ENCODE results near the gene DHRS13. TPM values are rescaled to one million over a fixed set of nuclear protein-coding genes. Genes with fewer than 3 reads are reported as not detected.

DHRS13 gene
- total and polyA plus RNA-seq, 10 of the 15 experiments (the other 5 are each of a cell fraction or from before 2014, with no cell fraction given) = 0.18 to 55.2 (median 31.3) TPM; not detected in 1

GRCh38 chr17:28892024-28892423 is 10.9 kb downstream of the DHRS13 start (continued):
- TF ChIP-seq EGR1 (IDR thresholded peaks at IDR 0.05; ENCODE audit: borderline replicate concordance in 1 of 2, low read depth in 2 of 2, low read length in 2 of 2) (no peak), BCL11A (IDR thresholded peaks at IDR 0.05; ENCODE audit: low read depth, low read length) (peak; percentile 40; the same call in 1 of the 2 replicates), E2F8 (IDR thresholded peaks at IDR 0.05; ENCODE audit: low read depth, partially characterized antibody) (no peak), GATAD2B (conservative IDR thresholded peaks at IDR 0.05; ENCODE audit: low read depth) (no peak), MYB (IDR thresholded peaks at IDR 0.05; ENCODE audit: borderline replicate concordance, low read depth, low read length) (no peak), POU2F2 (IDR thresholded peaks at IDR 0.05; ENCODE audit: borderline replicate concordance, low read depth, low read length) (no peak), CHD2 (IDR thresholded peaks at IDR 0.05; ENCODE audit: borderline replicate concordance, low read depth, low read length) (peak; percentile 58), ZBTB40 (IDR thresholded peaks at IDR 0.05; ENCODE audit: borderline replicate concordance) (no peak), MEF2A (IDR thresholded peaks at IDR 0.05; ENCODE audit: insufficient read depth, low read depth, low read length) (no peak), ATF3 (IDR thresholded peaks at IDR 0.05; ENCODE audit: borderline replicate concordance, extremely low read depth, low read depth, low read length) (no peak), IKZF1 (conservative IDR thresholded peaks at IDR 0.05) (peak; percentile 27; the same call in 1 of the 2 replicates), SPI1 (IDR thresholded peaks at IDR 0.05; ENCODE audit: borderline replicate concordance, insufficient read depth, low read depth, low read length) (no peak)

All from GM12878 (cell line).